Measurements from ENCODE around the gene GPR37L1.
"Not testable (repeated sequence)": the region's sequence is repeated elsewhere in the genome, so short reads cannot be mapped to it uniquely, and the experiment has no call there.

The GPR37L1 gene

DNA sequence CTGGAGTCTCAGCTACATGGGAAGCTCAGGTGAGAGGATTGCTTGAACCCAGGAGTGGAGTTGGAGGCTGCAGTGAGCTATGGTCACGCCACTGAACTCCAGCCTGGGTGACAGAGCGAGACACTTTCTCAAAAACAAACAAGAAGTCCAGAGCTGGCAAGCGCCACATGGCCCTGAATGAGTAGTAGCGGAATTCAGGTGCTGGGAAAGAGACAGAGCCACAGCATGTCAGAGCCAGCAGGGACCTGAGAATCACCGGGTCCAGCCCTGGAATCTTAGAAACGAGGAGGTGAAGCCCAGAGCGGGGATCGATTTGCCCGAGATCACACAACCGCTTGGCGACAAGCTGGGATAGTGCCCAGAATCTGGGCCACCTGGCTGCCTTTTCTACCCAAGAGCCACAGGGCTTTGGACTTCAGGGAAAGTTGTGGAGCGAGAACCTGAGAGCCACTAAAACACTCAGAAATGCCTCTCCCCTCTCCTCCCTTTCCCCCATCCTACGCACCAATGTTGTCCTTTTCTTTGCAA, 12.0 kb downstream of the GPR37L1 start:
- no peak for DNase-seq (ENCODE audit: low spot score)

DNA sequence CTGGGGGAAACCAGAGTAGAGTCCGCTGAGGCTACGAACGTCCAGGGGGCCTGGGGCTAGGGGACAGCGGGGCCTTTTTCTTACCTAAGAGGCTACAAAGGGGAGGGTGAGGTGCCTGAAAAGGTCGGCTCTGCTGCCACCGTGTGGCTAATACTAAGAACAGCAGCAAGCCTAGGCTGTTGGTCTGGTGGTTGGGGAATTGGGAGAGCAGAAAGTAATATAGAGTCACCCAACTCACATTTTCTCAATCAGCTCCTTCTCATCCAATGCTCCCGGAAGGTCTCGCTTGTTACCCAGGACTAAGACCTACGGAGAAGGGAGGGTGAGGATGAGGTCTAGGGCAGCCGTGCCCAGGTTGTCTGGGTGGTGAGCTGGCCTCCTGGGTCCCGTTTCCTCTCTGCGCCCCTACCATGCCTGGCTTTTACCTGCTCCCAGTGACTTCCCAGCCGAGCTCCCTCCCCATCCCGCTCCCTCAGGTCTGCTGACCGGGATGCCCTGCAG, 12.6 kb downstream of the GPR37L1 start:
- peak; percentile 58 for DNase-seq (ENCODE audit: low spot score)

DNA sequence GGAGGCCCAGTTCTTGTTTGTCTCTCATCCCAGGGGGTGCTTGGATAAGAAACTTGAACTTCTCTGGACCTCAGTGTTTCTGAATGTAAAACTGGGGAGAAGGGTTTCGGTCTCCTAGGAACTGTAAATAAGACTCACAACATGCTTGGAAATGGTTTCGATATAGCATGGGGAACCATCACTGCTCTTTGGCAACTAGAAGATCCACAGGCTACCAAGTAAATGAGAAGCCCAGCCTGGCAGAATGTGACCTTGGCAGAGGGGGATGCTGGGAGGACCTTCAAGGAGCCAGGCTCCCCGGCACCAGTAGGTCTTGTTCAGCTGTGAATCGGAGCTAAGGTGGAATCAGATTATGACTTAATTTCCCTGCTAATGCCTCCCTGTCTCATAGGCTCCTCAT, 18.1 kb downstream of the GPR37L1 start:
- no peak for DNase-seq (ENCODE audit: low spot score)

DNA sequence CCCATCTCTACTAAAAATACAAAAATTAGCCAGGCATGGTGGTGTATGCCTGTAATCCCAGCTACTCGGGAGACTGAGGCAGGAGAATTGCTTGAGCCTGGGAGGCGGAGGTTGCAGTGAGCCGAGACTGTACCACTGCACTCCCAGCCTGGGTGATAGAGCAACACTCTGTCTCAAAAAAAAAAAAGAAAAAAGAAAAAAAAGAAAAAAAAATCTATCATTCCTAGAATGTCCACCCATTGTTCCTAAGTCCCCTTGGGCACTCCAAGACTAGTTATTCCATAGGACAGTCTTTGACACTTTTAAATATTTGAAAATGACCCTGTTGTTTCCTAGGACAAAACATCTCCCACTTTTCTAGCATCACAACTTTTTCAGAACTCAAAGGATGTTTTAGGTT, 18.8 kb downstream of the GPR37L1 start:
- DNase-seq (ENCODE audit: low spot score), result not testable (repeated sequence)

DNA sequence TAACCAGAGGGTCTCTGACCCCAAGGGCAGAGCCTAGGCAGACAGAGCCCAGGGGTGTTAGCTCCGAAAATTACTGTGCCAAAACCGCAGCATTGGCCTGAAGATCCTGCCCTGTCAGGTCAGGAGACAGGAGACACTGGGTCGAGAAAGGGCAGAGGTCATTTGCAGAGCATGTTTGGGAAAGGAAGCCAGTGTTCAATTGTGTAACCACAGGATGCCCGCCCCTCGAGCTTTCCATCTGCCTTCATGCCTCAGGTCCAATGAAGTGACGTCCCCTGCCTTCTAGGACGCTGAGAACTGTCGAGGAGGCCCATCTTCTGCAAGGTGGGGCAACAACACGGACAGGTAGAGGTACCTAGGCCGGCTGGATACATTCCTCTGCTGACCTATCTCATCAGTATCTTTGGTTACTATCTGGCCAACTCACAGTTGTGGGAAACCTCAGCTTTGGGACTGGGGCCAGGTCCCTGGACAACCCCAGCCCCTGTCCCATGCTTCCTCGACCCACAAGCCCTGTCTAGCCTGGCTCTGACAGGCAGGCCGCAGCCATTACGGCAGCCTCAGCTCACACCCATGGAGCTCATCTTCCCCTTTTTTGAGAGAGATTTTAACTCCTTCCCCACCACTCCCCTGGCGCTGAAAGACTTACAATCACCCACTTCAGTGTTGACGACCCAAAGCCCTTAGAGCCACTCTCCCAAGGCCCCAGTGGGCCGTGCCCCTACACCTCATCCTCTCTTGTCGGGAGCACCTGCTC, 20.5 kb downstream of the GPR37L1 start:
- DNase-seq (ENCODE audit: low spot score), result no peak

DNA sequence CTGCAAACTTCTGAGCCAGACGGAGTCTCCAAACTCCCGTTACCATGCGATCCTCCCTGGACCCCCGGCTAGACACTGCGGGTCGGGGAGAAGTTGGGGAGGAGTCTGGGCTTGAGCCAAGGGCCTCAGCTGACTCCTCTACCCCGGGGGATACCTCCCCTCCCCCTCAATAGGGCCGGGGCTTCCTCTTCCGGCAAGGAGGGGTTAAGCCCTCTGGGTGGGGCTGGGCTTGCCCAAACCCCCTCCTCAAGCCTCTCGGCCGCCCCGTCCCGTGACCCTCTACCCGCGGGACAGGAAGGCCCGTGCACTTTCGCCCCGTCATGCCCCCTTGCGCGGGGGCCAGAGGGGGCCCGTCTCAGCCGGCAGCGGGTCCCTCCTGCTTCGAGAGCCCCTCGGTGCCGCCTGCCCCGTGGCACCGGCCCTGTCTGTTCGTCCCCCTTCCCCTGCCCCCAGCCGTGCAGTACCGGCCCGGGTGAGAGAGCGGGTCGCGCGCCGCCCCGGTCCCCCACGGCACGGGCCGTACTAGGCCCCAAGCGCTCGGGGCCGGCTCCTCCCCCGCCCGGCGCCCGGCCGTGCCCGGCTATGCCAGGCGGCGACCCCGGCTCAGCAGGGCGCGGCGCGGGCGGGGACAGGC, 21.2 kb downstream of the GPR37L1 start:
- DNase-seq (ENCODE audit: low spot score), result no peak

DNA sequence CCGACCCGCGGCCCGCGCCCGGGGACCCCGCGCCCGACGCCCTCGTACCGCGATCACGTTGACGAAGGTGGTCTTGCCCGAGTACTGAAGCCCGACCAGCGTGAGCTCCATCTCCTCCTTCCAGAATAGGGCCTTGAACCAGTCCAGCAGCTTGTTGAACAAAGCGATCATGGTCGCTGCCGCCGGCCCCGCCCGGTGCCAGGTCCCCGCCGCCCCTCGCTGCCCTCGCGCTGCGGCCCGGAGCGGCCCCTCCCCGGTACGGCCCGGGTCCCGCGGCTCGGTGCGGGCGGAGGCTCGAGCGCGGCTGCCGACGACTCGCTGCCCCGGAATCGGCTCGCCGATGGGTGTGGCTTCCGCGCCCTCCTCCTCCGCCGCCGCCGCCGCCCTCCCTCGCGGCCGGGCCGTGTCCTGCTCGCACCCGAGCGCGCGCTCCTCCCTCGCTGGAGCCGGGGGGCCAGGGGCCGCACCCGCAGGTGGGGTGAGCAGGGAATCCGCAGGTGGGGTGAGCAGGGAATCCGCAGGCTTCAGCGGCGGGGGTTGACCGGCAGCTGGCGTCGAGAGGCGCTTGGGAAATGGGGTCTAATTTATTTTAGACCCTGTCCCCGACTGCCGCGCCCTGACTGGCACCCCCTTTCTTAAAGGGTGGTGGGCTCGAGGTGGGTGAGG, 21.8 kb downstream of the GPR37L1 start, which contains the start of gene ARL8A:
Gene ARL8A, minus strand, starts transcription at position 336 of the 666 bp plus-strand sequence. Its CDS starts 165 bp downstream, at position 171.
- peak; percentile 63 for DNase-seq (ENCODE audit: low spot score)

DNA sequence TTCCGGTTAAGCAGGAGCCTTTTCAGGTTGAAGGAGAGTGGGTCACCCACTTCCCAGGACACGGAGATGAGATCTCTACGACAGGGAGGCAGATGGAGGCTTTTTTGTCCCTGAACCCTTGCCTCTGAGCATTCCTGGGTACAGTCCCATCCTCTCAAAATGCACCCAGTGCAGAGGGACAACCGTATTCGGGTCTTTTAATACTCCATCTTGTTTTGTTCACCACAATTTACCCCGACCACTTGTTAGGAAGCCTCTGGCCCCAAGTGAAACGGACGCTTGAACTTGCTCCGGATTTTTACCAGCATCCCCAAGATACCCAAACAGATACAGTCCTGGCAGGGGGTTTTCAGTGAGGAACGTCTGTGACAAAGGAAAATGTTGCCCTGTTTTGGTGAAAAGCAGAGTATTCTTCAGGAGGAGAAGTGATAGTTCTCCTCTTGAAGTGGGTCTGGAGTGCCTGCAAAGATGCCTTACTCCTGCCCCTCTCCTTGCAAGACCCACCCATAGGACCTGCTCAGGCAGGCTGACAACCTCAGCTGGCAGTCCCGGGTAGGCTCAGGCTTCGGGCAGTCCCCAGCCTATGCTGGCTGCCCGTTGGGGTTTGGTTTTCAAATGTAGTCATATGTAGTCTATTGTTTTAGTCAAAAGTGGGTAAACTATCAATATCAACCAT, 22.5 kb downstream of the GPR37L1 start:
- DNase-seq (ENCODE audit: low spot score), result no peak

DNA sequence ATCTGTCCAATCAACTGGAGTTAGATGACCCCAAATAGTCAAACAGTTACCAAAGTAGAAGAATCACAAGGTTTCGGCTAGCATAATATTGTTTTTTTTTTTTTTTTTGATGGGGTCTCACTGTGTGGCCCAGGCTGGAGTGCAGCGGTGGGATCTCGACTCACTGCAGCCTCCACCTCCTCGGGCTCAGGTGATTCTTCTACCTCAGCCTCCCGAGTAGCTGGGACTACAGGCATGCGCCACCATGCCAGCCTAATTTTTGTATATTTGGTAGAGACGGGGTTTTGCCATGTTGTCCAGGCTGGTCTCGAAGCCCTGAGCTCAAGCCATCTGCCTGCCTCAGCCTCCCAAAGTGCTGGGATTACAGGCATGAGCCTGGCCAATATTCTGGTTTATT, 23.0 kb downstream of the GPR37L1 start:
- DNase-seq (ENCODE audit: low spot score), result not testable (repeated sequence)

DNA sequence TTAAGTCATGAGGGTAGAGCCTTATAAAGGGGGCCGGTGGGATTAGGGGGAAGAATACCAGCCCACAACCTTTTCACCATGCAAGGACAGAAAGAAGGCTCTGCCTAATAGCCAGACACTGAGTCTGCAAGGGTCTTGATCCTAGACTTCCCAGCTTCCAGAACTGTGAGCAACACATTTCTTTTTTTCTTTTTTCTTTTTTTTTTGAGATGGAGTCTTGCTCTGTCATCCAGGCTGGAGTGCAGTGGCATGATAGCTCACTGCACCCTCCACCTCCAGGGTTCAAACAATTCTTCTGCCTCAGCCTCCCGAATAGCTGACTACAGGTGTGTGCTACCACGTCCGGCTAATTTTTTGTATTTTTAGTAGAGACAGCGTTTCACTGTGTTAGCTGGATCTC, 23.6 kb downstream of the GPR37L1 start:
- DNase-seq (ENCODE audit: low spot score), result no peak

DNA sequence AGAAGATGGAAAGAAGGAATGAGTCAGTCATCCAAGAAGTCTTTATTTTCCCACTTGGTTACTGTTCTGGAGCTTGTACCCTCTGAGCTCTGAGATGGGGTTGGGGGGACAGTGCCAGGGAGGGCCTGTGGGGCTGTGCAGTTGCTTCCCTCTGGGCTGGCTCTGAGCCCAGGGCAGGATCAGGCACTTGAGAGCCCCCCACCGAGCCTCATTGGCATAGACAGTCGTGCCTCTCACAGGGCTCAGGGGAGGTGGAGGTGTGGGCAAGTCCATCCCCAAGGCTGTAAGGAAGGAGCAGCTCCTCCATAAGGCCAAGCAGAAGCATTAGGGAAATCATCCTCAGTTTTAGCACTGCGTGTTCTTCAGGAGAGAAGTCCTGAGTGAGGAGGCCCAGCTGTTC, 24.3 kb downstream of the GPR37L1 start:
- DNase-seq (ENCODE audit: low spot score), result no peak

DNA sequence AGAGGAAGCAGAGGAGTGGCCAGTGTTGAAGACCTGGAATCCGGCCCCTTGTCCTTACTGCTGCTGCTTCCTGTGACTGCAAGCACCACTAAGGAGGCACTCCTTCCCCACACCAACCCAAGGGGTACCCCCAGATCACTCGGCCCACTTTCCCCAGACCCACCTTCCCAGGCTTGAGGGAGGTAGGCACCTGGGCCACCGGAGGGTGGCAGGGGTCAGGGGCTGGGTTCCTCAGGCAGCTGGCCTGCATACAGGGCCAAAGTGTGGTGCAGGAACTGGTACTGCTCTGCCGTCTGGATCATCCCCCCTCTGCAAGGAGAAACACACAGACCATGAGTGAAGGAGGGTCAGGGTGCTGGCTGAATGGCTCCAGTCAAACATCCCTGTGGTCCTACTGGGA, 25.7 kb downstream of the GPR37L1 start:
- no peak for DNase-seq (ENCODE audit: low spot score)

DNA sequence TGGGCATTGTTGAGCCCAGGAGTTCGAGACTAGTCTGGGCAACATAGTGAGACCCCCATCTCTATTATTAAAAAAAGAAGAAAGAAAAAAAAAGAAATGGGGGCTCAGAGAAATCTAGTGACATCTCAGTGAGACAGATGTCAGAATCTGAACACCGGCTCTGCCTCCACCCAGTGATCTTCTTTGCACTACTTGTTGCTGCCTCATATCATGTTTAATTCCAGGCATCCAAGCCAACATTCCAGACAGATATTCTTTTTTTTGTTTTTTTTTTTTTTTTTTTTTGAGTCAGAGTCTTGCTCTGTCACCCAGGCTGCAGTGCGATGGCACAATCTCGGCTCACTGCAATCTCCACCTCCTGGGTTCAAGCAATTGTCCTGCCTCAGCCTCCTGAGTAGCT, 26.8 kb downstream of the GPR37L1 start:
- no peak for DNase-seq (ENCODE audit: low spot score)

DNA sequence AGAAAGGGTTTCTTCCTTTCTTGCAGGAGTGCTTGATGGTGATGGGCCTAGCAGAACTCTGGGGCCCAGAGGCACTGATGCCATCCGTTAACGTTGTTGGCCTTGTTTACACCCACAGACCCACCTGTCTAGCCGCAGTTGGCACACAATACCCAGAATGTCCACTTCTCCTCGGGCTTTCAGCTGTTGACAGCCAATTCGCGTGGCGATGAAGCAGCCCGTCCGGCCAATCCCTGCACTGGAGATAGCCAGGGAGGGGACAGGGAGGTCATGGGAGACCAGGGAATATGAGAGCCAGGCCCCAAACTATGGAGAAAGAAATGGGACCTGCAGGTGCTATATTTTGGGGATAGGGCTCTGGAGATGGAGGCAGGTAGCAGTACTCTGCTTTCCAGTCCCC, 27.5 kb downstream of the GPR37L1 start:
- DNase-seq (ENCODE audit: low spot score), result no peak

DNA sequence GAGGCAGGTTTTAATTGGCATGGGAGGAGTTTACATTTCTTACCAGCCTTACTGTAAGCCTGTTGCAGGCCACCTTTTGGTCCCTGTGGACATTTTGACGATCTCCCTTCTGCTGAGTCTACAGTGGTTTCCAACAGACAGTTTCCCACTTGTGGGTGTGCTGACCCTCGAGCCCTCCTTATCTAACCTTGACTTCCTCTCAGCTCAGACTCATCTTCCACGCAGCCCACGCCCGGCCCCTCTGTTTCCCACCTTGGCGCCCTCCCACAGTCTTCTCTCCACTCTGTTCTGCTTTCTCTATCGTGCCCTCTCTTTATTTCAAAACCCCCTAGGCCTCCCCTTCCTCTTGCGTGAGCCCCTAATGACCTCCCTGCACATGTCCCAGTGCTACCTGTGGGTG, 27.9 kb downstream of the GPR37L1 start:
- no peak for DNase-seq (ENCODE audit: low spot score)

DNA sequence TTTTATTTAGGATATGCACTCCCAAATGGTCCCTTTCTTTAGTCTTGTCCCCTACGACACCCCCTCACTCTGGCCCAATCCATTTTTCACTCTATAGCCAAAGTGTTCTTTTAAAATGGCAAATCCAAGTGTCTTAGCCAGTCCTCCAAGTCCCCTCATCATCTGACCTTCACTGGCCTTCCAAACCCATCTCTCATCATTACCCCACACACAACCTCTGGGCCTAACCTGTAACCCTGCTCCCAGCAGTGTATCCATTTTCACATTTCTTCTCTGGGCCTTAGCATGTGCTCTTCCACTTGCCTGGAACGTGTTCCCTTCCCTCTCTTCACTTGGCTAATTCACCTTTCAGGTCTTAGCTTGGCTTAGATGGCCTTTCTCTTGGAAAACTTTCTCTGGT, 28.3 kb downstream of the GPR37L1 start:
- no peak for DNase-seq (ENCODE audit: low spot score)

DNA sequence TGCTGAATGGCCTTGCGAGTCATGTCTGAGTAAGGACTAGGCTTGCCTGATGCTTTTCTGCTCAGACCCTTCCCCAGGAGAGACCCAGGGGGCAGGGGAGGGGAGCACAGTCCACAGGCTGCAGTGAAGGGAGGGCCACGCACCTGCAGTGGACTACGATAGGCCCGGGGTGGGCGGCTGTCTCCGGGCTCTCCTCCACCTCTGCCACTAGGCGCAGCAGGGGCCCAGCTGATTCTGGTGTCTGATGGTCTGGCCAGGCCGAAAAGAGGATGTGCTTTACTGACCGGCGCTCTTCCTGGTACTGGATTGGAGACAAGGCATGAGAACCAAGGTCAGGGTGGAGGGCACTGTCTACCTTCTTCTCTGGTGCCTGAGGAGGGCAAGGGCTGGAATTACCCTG, 29.7 kb downstream of the GPR37L1 start:
- DNase-seq (ENCODE audit: low spot score), result no peak

DNA sequence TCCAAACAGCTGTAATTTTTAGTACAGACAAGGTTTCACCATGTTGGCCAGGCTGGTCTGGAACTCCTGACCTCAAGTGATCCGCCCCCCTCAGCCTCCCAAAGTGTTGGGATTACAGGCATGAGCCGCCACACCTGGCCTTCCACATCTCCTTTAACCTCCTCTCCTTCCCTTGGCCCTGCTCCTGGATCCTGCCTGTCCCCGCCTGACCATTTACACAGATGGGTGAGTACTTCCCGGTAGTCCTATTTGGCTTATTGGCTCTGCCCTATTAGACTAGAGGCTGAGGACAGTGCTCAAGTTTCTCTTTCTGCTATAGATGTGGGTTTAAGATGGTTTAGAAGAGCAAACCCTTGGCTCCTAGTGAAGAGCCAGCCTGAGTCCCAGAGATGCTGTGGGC, 30.6 kb downstream of the GPR37L1 start:
- DNase-seq (ENCODE audit: low spot score), result no peak

DNA sequence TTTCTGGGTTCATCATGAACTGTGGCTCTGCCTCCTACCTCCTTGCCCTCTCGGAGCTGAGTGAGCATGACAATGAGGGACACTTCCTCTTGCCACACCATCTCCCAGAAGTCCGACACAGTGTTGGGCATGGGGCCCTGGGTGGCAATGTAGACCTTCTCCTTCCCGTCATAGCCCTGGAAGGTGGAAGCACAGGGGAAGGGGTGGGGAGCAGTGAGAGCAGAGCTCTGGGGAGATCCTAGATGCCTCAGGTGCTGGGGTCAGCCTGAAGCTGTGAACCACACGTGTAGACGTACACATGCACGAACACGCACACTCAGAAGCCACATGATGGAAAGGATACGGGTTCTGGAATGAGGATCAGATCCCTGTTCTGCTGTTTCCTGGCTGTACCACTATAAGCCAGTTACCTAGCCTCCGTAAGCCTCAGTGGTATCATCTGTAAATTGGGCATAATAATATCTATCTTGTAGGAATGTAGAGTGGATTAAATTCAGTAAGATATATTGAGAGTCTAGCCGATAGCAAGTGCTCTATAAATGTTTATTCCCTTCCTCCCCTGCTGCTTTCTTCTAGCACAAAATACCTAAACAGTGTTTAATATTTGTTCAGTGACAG, 31.5 kb downstream of the GPR37L1 start:
- no peak for DNase-seq (ENCODE audit: low spot score)

DNA sequence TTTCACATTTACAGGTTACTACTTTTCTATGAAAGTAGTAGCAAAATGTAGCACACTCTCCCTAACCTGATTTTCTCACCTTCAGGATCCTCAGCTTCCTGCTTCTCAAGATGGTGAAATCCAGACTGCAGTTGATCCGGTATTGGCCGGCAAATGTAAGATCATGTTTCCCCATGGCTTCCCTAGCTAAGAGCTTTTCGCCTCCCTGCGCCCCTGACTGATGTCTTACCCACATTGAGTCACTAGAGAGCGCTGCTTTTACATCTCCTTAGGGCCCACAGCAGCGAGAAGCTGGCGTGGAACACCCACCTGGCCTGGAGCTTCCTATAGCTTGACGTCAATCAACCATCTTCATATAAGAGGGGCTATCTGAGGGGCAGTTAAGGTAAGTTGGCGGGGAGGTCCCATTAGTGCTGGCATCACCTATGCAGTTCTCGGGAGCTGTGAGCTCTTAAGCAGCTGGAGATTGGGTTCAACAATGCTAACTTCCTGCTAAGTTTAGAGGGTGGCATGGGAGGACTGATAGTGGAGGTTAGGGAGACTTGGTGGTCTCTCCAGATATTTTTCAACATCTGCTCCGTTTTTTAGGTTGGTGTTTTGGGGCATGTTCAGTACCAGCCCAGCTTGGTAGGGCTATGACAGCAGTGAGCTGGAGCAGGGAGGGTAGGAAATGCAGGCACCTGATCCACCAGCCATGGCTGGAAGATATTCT, 32.2 kb downstream of the GPR37L1 start:
- peak; percentile 55 for DNase-seq (ENCODE audit: low spot score)

DNA sequence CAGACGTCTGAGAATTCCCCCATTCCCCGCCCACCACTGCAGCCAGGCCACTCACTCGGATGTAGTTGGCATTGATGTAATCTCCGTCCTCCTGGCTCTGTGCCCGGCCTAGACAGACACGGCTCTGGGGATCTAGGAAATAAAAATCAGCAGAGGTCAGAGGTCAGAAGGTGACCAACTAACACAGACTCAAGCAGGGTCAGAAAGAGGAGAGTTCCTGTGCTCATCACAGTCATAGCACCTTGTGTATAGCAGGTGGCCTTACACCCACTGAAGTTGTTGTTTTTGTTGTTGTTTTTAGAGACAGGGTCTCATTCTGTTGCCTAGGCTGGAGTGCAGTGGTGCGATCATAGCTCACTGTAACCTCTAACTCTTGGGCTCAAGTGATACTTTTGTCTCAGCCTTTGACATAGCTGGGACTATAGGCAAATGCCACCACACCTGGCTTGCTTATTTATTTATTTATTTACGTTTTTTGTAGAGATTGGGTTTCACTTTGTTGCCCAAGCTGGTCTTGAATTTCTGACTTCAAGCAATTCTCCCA, 32.8 kb downstream of the GPR37L1 start:
- DNase-seq (ENCODE audit: low spot score), result no peak

Measured in CD4-positive, alpha-beta T cell treated with Interleukin-6 at 100 ng/mL for 8 hours (primary cell).